GM19351 (cell line): Measurements from ENCODE around the gene SIPA1.

Experiments
- ATAC-seq: cut with Tn5 transposase; IDR thresholded peaks from one replicate; pipeline ENCODE4 v1.9.1; 2021; ENCODE audit warnings: mild to moderate bottlenecking, moderate library complexity; ENCODE audit not compliant: unreplicated experiment

The SIPA1 gene

GRCh38 chr11:65637794-65638419 lies at the start of gene SIPA1:
TSS of gene SIPA1 (plus strand) at chr11:65638101. CDS start at chr11:65640922, 2,821 bp downstream.
- peak; percentile 34 for ATAC-seq

DNA sequence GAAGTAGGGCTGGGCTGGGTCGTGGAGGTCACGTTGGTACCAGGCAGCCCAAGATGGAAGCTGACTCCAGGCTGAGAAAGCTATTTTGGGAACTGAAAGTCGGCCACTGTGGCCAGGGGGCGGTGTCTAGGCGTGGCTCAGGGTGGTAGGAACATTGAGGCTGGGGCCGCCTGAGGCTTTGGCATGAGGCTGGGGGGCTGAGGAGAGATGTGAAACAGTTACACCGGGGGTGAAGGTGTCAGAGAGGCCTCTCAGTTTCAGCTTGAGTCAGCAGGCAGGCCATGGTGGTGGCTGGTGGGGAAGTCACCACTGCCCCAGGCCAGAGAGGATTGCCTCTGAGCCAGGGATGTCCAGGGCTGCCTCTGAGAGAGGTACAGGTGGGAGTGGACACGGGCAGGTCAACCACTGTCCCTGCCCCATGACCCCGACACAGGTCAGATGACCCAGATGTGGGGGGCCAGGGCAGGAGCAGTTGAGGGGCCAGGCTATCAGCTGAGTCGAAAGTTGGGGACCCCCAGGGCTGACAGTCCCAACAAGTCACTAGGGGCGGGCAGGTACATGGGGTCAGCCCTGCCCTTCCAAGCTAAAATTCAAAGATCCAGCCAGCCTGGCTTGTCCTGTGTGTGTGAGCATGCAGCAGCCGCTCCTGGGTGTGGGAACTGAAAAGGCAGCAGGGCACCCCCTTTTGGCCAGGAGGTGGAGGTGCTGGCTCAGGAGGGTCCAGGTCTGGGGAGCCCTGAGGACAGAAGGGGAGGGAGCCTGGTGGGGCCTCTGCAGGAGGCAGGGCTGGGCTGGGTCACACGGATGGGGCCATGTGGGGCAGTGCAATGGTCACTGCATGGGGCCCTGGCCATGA lies 49.5 kb upstream of the SIPA1 start:
- ATAC-seq: peak; percentile 81

- no peak for ATAC-seq
These were observed 48.3 kb upstream of the SIPA1 start for GRCh38 chr11:65589444-65590239.

DNA sequence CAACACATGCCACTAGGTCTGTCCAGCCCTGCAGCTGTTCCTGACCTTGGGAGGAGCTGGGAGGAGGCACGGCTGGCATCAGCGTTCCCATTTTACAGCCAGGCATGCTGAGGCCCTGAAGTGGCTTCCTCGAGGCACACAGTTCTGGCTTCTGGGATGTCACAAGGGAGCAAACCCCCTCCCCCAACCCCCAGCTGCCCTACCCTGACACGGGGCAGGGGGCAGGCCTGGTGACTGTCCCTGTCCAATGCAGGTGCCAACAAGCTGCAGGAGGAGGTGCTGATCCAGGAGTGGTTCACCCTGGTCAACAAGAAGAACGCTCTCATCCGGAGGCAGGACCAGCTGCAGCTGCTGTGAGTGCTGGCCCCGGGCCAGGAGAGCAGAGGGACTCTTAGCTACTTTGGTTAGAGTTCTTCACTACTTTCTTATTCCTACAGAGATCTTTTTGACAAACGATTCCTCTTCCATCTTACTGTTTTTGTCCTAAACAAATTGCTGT lies 47.6 kb upstream of the SIPA1 start:
- ATAC-seq: no peak

DNA sequence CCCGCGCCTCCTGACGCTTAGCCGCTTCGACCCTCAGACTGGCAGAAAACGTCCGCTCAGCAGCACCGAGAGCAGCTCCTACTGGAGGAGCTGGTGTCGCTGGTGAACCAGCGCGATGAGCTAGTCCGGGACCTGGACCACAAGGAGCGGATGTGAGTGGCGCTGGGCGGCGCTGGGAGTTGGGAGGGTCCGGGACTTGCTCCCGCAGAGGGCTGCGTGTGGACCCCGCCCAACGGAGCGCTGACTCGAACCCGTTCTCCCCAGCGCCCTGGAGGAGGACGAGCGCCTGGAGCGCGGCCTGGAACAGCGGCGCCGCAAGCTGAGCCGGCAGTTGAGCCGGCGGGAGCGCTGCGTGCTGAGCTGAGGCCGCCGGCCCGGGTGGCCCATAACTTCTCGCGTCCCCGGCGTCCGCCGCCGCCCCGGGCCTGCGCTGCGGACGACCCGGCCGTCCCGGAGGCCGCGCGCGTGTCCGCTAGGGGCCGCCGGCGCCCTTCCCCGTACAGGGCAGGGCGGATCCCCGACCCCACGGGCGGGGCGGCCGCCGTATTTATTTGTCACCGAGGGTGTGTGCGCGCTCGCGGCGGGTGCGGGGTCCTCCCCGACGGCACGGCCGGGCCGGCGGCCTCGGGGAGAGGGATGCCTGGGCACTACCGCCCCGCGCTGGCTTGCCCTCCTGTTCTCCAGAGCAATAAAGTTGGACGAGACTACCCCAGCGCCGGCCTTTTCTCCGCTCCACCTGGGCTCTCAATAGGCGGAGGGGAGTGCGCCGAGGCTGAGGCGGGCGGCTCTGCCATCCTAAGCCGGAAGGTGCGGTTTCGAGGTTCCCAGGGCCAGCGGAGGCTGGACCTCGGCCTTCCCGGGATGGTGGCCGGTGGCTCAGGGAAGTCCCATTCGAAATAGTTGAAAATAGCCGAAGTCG lies 45.7 kb upstream of the SIPA1 start:
- no peak for ATAC-seq

GRCh38 chr11:65592858-65593517 lies 44.9 kb upstream of the SIPA1 start:
- no peak for ATAC-seq

DNA sequence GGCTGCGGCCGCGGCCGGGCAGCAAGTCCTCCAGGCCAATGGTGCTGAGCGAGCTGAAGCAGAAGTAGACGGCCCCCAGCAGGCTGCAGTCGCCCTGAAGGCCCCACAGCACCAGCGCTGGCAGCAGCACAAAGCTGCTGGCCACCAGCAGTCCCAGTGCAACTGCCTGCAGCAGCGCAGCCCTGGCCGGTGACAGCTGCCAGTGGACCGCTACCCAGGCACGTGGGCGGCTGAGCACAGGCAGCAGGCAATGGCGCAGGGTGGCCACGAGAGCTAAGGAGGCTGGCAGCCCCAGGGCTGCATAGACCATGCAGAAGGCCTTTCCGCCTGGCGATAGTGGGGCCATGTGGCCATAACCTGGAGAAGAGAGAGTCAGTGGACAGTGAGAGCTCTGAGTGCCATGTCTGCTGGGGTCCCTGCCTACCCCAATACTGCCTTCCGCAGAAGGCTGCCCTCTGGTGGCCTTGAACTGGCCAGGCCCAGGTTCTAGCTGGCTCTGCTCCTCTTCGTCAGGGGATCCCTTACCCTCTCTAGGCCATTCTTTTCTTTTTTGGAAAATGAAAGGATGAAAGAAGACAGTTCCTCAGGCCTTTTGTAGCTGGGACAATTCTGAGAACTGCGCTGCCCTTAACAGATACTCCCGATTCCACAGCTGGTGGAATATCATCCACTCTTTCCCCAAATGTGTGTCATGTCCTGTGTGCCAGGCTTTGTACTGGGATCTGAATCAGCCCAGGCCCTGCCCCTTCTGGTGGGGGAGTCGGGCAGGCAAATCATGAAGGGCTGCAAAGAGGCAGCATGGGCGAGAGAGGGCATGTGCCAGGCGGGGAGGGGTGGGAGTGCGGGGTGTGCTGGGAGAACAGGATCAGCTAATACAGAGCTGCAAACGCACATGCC lies 44.1 kb upstream of the SIPA1 start:
- ATAC-seq: no peak

DNA sequence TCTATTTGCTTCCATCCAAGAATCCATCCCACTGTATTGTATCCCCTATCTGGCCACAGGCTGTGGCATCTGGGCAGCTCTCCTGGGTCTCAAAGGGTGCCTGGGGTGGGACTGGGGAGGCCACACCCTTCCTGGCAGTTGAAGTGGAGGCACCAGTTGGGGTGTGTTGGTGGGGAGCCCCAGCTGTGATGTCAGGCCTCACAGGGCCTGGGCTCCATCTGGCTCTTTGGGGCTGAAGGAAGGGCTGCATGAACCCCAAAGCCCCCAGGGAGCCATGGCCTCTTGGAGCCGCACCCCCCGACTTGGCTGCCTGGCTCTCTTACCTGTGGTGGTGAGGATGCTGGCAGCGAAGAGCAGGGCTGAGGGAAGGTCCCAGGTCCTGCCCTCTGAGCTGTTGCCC lies 42.8 kb upstream of the SIPA1 start:
- no peak for ATAC-seq

- ATAC-seq: no peak
These were observed 42.2 kb upstream of the SIPA1 start, which contains the start of gene KCNK7 for GRCh38 chr11:65595543-65596281. TSS of gene KCNK7 (minus strand) at chr11:65595800. CDS start at chr11:65595772, 28 bp downstream.

DNA sequence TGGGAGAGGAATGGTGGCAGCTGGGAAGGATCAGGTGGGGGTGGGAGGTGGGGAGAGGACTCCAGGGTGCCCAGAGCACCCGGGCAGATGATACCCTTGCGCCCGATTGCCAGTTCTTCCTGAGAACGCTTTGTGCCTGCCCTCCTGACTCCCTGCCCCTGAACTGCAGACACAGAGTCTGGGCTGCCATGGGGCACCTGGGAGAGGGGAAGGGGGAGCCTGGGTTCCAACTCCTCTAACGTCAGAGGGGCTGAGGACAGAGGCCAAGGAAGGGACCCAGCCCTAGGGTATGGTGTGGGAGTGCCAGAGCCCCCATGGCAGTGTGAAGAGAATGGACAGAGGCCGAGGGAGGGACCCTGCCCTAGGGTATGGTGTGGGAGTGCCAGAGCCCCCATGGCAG lies 41.4 kb upstream of the SIPA1 start:
- no peak for ATAC-seq

DNA sequence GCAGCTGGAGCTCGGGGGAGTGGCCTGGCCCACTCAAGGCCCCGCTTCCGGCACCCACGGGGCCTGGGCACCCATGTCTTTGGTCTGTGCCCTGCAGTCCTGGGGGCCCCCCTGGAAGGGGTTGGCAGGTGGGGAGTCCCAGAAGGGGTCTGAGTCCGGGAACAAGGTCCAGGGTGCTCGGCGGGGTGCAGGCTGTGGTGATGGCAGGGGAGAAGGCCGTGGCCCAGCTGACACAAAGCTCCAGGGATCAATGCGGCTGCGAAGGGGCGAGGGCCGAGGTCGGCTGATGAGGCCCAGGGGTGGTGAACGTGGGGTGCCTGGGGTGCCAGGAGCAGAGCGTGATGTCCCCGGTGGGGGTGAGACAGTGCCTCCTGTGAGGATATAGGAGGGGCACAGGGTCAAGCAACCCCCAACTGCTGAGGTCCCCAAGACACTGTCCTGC lies 39.6 kb upstream of the SIPA1 start:
- no peak for ATAC-seq

DNA sequence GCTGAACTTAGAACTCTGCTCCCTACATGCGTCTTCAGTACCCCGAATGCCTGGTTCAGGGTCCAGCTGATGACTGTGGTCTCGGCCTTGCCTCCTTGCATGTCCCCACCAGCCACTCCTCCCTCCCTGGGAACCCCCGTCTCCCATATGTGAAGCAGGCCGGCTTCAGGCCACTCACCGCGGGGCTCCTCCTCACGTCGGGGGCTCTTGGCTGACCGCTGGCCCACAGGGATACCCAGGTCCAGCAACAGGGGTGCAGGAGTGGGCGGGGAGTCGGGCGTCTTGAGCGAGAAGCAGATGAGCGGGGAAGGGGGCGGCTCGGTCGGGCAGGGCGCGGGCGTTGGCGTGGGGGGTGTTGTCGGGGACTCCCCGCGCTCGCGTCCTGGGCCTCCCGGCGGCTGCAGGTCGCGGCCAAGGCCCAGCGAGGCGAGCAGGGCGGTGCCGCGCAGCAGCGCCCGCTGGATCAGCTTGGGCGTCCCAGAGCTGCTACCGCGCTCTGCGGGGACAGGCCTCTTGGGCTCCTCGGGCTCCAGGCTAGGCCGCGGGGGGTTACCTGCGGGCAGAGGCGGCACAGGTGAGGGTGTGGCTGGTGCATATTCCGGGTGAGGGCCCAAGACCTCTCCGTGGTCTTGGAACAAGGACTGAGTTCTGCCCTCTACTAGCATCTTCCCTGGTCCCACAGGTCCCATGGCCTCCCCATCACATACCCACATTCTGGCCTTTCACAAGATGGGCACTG lies 38.5 kb upstream of the SIPA1 start:
- no peak for ATAC-seq

DNA sequence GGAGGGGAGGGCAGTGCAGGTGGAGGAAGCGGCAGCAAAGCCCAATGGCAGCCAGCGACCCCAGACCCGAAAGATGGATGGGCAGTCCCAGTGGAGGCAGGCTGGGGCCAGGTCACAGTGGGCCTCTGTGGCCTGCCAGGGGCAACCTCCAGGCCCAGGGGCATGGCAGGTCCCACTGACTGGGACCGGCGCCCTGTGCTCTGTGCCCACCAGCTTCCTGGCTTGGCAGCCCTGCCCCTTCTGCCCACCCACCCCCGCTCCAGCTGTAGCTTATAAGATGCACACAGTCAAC lies 38.0 kb upstream of the SIPA1 start:
- ATAC-seq: no peak

DNA sequence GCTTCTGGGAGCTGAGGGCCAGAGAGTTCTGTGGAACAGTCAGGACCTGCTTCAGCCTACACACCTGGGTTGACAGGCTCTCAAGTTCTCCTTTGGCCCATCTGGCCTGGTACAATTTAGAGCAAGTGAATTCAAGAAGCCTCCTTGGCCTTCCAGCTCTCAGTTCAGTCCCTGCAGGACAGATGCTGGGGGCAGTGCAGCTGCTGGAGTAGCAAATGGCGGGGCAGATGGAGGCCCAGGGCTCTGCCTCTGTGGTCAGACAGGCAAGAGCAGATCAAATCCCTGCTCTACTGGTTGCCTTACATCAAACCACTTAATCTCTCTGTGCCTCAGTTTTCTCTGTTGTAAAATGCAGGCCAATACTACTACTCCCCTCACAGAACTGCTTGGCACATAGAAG lies 33.6 kb upstream of the SIPA1 start:
- ATAC-seq: no peak

DNA sequence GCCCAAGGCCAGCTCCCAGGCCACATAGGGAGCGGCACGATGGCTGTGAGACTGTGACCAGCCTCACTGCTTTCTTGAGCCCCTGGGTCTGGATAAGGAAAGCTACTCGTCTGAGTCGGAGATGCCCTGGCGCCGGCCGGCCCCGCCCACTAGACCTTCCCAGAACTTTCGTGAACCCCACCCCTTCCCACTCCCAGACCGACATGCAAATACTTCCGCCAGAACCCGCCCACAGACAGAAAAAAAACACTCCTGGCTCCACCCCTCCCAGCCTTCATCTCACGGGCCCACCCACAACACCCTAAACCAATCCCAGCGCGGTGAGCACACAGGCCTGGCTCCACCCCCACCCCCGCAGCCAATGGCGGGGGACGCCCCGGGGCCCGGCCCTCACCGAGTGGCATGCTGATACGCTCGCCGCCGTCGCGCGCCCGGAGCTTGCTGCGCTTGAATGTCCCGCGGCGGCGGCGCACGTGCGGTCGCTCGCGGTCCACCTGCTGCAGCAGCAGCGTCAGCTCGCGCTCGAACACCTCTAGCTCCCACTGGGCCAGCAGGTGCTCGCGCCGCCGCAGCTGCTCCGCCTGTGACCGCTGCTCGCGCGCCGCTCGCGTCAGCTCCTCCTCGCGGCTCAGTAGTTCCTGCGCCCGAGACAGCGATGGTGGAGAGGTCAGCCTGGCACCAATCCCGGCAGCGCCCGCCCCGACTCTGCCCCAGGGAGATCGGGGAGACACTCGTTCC lies 30.9 kb upstream of the SIPA1 start:
- no peak for ATAC-seq

DNA sequence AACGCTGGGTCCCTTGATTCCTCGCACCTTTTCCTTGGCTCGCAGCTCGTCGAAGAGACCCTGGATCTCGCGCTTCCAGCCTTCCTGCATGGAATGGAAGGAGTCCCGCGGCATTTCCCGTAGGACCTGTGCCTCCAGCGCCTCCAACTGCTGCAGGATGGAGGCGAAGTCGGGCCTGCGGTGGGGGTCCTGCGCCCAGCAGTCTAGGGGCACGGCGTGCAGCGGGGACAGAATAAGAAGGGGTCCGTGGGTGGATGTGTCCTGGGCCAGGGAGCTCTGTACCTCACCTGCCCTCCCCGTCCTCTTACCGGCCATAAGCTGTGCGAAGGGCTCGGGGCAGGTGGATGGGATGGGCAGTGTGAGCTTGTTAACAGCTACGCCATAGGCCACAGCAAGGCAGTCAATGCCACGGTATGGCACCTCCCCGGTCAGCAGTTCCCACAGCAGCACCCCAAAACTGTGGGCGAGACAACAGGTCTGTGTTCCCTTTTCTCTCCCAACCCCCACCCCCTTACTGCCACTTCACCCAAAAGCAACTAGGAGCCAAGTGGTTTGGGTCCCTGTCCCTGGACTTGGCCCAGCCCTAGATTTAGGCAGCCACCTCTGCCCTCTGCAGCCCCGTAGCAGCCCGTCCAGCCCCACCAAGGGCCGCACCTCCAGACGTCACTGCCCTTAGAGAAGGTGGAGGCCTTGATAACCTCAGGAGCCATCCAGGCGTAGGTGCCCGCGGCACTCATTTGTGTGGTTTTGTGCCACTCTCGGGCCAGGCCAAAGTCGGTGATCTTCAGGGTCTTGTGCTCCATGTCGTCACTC lies 30.1 kb upstream of the SIPA1 start:
- no peak for ATAC-seq
